ENCODE measurements around the gene MRPL19.
"Not testable (repeated sequence)": the region's sequence is repeated elsewhere in the genome, so short reads cannot be mapped to it uniquely, and the experiment has no call there.

The MRPL19 gene

GRCh38 chr2:75675908-75676307 lies 29.3 kb downstream of the MRPL19 start:
- DNase-seq, result no peak

GRCh38 chr2:75676464-75676863 lies 29.9 kb downstream of the MRPL19 start:
- no peak for DNase-seq

- DNase-seq, result no peak
Observed at GRCh38 chr2:75679556-75679955, 33.0 kb downstream of the MRPL19 start.

- DNase-seq, result no peak
Observed at GRCh38 chr2:75680402-75680801, 33.8 kb downstream of the MRPL19 start.

GRCh38 chr2:75683430-75683829 lies 36.8 kb downstream of the MRPL19 start:
- not testable (repeated sequence) for DNase-seq

- no peak for DNase-seq
Observed at GRCh38 chr2:75688196-75688595, 41.6 kb downstream of the MRPL19 start.

- no peak for DNase-seq
Observed at GRCh38 chr2:75698918-75699317, 52.3 kb downstream of the MRPL19 start.

- no peak for DNase-seq
Observed at GRCh38 chr2:75702593-75702992, 56.0 kb downstream of the MRPL19 start.

GRCh38 chr2:75703589-75704287 lies 57.2 kb downstream of the MRPL19 start:
- no peak for DNase-seq

- DNase-seq, result no peak
Observed at GRCh38 chr2:75705921-75706320, 59.3 kb downstream of the MRPL19 start.

GRCh38 chr2:75707901-75708300 lies 61.3 kb downstream of the MRPL19 start:
- DNase-seq, result no peak

- no peak for DNase-seq
Observed at GRCh38 chr2:75709297-75709696, 62.7 kb downstream of the MRPL19 start.

GRCh38 chr2:75710220-75710576 lies 63.6 kb downstream of the MRPL19 start:
- no peak for DNase-seq

- peak; percentile 88 for DNase-seq
Observed at GRCh38 chr2:75710577-75711253, 64.1 kb downstream of the MRPL19 start, which contains the start of gene GCFC2. Gene GCFC2 (minus strand): TSS chr2:75710915. CDS start chr2:75710855, 60 bp downstream.

- not testable (repeated sequence) for DNase-seq
Observed at GRCh38 chr2:75711590-75711989, 65.0 kb downstream of the MRPL19 start.

- no peak for DNase-seq
Observed at GRCh38 chr2:75716406-75716805, 69.8 kb downstream of the MRPL19 start.

- DNase-seq, result no peak
Observed at GRCh38 chr2:75719616-75720015, 73.0 kb downstream of the MRPL19 start.

- no peak for DNase-seq
Observed at GRCh38 chr2:75720525-75720924, 73.9 kb downstream of the MRPL19 start.

- DNase-seq, result no peak
Observed at GRCh38 chr2:75722687-75723086, 76.1 kb downstream of the MRPL19 start.

- no peak for DNase-seq
Observed at GRCh38 chr2:75728614-75729419, 82.2 kb downstream of the MRPL19 start.

- no peak for DNase-seq
Observed at GRCh38 chr2:75729861-75730260, 83.3 kb downstream of the MRPL19 start.

GRCh38 chr2:75736276-75736675 lies 89.7 kb downstream of the MRPL19 start:
- DNase-seq, result no peak

- no peak for DNase-seq
Observed at GRCh38 chr2:75737961-75738360, 91.4 kb downstream of the MRPL19 start.
